PC-3 (cell line): ENCODE results near the gene ALPK3. TPM values are rescaled to one million over a fixed set of nuclear protein-coding genes. Genes with fewer than 3 reads are reported as not detected.

Source experiments
- ATAC-seq: fragments of 200-7000 bp; cut with Tn5 transposase; 2 replicates; pipeline ENCODE4 v1.9.1; 2020; ENCODE audit warnings: mild to moderate bottlenecking, moderate library complexity
- BruUV-seq: library from RNA; stranded (reverse); fragments of 400-500 nt; replicated peaks from 2 replicates; lab custom pipeline; 2021; lab: Mats Ljungman, UMichigan
- CTCF ChIA-PET: fragments of 300-600 bp; sonication (Branson Sonifier 250); formaldehyde crosslinking; loops from one replicate; lab custom pipeline; 2022; ENCODE audit warnings: antibody characterized with exemption; lab: Charles Lee
- POLR2A ChIA-PET: fragments of 300-600 bp; sonication (Branson Sonifier 250); formaldehyde crosslinking; loops from one replicate; lab custom pipeline; 2022; ENCODE audit warnings: antibody characterized with exemption; ENCODE audit not compliant: unreplicated experiment; lab: Charles Lee
- DNase-seq: peaks from one replicate; pipeline ENCODE4 v3.0.0-alpha.2; 2015
- H2AFZ ChIP-seq: fragments of 300-600 bp; sonication (generic); 2 replicates; pipeline ENCODE4 v1.6.0; 2016; ENCODE audit warnings: antibody characterized with exemption, low read length
- H3F3A ChIP-seq: fragments of 300-600 bp; sonication (generic); one replicate; pipeline ENCODE4 v1.6.0; 2017; ENCODE audit warnings: antibody characterized with exemption, low read length, control low read depth, mild to moderate bottlenecking; ENCODE audit not compliant: unreplicated experiment
- H3K27ac ChIP-seq: fragments of 300-600 bp; sonication (generic); 2 replicates; pipeline ENCODE4 v1.5.1; 2016; ENCODE audit warnings: mild to moderate bottlenecking, low read length
- H3K27me3 ChIP-seq: fragments of 300-600 bp; sonication (generic); 2 replicates; pipeline ENCODE4 v1.6.1; 2016; ENCODE audit warnings: low read length, mixed read lengths
- H3K36me3 ChIP-seq: fragments of 300-600 bp; sonication (generic); 2 replicates; pipeline ENCODE4 v1.6.1; 2016; ENCODE audit warnings: low read depth, mixed run types, low read length, mixed read lengths
- H3K4me1 ChIP-seq: fragments of 300-600 bp; sonication (generic); 2 replicates; pipeline ENCODE4 v1.5.1; 2016; ENCODE audit warnings: low read length; ENCODE audit not compliant: insufficient read depth
- H3K4me2 ChIP-seq: fragments of 300-600 bp; sonication (generic); 2 replicates; pipeline ENCODE4 v1.6.0; 2016; ENCODE audit warnings: low read length
- H3K4me3 ChIP-seq: fragments of 300-600 bp; sonication (generic); 2 replicates; pipeline ENCODE4 v1.5.1; 2016; ENCODE audit warnings: mild to moderate bottlenecking, low read length, mixed read lengths
- H3K79me2 ChIP-seq: fragments of 300-600 bp; sonication (generic); 2 replicates; pipeline ENCODE4 v1.6.1; 2017; ENCODE audit warnings: low read length, mixed read lengths
- H3K9ac ChIP-seq: fragments of 300-600 bp; sonication (generic); 2 replicates; pipeline ENCODE4 v1.6.0; 2016; ENCODE audit warnings: mild to moderate bottlenecking, low read length
- H3K9me2 ChIP-seq: fragments of 300-600 bp; sonication (generic); replicated peaks from 2 replicates; pipeline ENCODE4 v1.6.1; 2016; ENCODE audit warnings: mixed run types, low read length, mixed read lengths
- H3K9me3 ChIP-seq: fragments of 300-600 bp; sonication (generic); 2 replicates; pipeline ENCODE4 v1.6.1; 2016; ENCODE audit warnings: low read length, mixed read lengths
- H4K20me1 ChIP-seq: fragments of 300-600 bp; sonication (generic); 2 replicates; pipeline ENCODE4 v1.6.1; 2016; ENCODE audit warnings: low read length, mixed read lengths
- EZH2 ChIP-seq: fragments of 300-600 bp; sonication (generic); IDR thresholded peaks from one replicate; pipeline ENCODE4 v1.6.1; 2017; ENCODE audit warnings: antibody characterized with exemption, mild to moderate bottlenecking, low read length; ENCODE audit not compliant: unreplicated experiment
- EZH2phosphoT487 ChIP-seq: fragments of 300-600 bp; sonication (generic); IDR thresholded peaks from 2 replicates; pipeline ENCODE4 v1.6.1; 2018; ENCODE audit warnings: mild to moderate bottlenecking, antibody characterized with exemption, low read length, borderline replicate concordance
- intact Hi-C: fragments of 100-400 bp; cut with micrococcal nuclease; formaldehyde crosslinking; loops from 2 replicates; pipeline ENCODE4 v1.9.0; 2023
- total RNA-seq: library from RNA; depleted of rRNA; stranded (reverse); fragments of >200 nt; gene quantifications from 2 replicates; pipeline ENCODE4 v1.2.3, GENCODE V29; 2014
- TF ChIP-seq, protein P1 (sequence below): fragments of 300-600 bp; sonication (generic); conservative IDR thresholded peaks from 2 replicates; pipeline ENCODE4 v1.5.1; 2017; ENCODE audit warnings: antibody characterized with exemption, low read depth, mild to moderate bottlenecking, low read length

Gene ALPK3
- total RNA-seq, 1 experiment from 2014 or later, result 2.4 TPM

DNA sequence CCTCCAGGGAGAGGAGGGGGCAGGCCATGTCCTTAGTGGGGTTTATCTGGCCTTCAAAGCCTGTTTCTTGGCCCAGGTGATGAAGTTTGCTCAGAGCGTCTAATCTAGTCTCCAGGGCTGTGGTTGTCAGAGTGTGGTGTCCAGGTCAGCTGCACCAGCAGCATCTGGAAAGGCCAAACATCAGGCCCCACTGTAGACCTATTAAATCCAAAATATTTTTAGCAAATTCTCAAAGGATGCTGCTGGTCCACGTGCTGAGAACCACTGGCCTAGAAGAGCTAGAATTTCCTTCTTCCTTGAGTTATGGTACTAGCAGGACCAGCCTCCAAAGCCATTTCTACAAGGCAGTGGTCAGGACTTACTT is 96.2 kb downstream of the ALPK3 start:
- no TSS peak for BruUV-seq
- H3K4me1 ChIP-seq, result peaks cover 68% of the 10 kb centered on the region
- no peak overlapping the region for H3K4me3 ChIP-seq
- ATAC-seq (no peak), DNase-seq (no peak)
- intact Hi-C loops, result no loop called here
- CTCF ChIA-PET, result no interaction called here
- H3K9me2 ChIP-seq, result no peaks in the 10 kb centered on the region
- peaks cover 14% of the 10 kb centered on the region for H3F3A ChIP-seq
- no peaks in the 10 kb centered on the region for H4K20me1 ChIP-seq
- no peaks in the 10 kb centered on the region; the same call in 1 of the 2 replicates for H3K79me2 ChIP-seq
- no peak overlapping the region for H2AFZ ChIP-seq
- POLR2A ChIA-PET, result no interaction called here
- TF ChIP-seq EZH2phosphoT487, result no peak
- TF ChIP-seq, protein P1, sequence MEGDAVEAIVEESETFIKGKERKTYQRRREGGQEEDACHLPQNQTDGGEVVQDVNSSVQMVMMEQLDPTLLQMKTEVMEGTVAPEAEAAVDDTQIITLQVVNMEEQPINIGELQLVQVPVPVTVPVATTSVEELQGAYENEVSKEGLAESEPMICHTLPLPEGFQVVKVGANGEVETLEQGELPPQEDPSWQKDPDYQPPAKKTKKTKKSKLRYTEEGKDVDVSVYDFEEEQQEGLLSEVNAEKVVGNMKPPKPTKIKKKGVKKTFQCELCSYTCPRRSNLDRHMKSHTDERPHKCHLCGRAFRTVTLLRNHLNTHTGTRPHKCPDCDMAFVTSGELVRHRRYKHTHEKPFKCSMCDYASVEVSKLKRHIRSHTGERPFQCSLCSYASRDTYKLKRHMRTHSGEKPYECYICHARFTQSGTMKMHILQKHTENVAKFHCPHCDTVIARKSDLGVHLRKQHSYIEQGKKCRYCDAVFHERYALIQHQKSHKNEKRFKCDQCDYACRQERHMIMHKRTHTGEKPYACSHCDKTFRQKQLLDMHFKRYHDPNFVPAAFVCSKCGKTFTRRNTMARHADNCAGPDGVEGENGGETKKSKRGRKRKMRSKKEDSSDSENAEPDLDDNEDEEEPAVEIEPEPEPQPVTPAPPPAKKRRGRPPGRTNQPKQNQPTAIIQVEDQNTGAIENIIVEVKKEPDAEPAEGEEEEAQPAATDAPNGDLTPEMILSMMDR, result no peak
- no peak for TF ChIP-seq EZH2
- peak overlapping the region; percentile 98 for H3K27ac ChIP-seq
- no peaks in the 10 kb centered on the region for H3K27me3 ChIP-seq
- no peaks in the 10 kb centered on the region for H3K36me3 ChIP-seq
- H3K9ac ChIP-seq, result peak overlapping the region; percentile 81; the same call in 1 of the 2 replicates
- no peak overlapping the region for H3K4me2 ChIP-seq
- H3K9me3 ChIP-seq, result no peaks in the 10 kb centered on the region

DNA sequence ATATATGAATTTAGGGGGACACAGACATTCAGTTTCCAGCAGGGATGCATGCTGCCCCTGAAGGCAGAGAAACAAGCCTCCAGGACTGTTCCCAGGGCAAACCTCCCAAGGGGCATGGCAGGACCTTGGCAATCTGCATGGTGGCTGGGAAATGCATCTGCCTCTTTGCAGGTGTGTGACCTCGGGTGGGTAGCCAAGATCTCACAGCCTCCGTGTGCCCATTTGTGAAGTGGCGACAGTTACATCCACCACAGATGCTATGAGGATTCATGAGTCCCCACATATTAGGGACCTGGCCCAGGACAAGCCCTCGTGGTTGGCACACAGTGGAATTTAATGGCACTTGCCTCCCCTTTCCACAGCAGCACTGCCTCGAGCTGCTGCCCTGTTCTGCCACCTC is 97.2 kb downstream of the ALPK3 start:
- Histone ChIP-seq H3F3A (peaks cover 14% of the 10 kb centered on the region), H3K9ac (no peak overlapping the region), H3K4me1 (peaks cover 58% of the 10 kb centered on the region), H3K9me2 (no peaks in the 10 kb centered on the region), H3K27ac (peak overlapping the region; percentile 63), H3K9me3 (no peaks in the 10 kb centered on the region), H3K4me2 (peak overlapping the region; percentile 48), H4K20me1 (no peaks in the 10 kb centered on the region), H2AFZ (no peak overlapping the region), H3K27me3 (no peaks in the 10 kb centered on the region), H3K79me2 (no peaks in the 10 kb centered on the region; the same call in 1 of the 2 replicates), H3K36me3 (no peaks in the 10 kb centered on the region), H3K4me3 (no peak overlapping the region)
- intact Hi-C loops, result no loop called here
- no TSS peak for BruUV-seq
- TF ChIP-seq EZH2 (no peak), EZH2phosphoT487 (no peak)
- TF ChIP-seq, protein P1, result no peak
- no peak for ATAC-seq
- no peak for DNase-seq
- ChIA-PET POLR2A (no interaction called here), CTCF (no interaction called here)

DNA sequence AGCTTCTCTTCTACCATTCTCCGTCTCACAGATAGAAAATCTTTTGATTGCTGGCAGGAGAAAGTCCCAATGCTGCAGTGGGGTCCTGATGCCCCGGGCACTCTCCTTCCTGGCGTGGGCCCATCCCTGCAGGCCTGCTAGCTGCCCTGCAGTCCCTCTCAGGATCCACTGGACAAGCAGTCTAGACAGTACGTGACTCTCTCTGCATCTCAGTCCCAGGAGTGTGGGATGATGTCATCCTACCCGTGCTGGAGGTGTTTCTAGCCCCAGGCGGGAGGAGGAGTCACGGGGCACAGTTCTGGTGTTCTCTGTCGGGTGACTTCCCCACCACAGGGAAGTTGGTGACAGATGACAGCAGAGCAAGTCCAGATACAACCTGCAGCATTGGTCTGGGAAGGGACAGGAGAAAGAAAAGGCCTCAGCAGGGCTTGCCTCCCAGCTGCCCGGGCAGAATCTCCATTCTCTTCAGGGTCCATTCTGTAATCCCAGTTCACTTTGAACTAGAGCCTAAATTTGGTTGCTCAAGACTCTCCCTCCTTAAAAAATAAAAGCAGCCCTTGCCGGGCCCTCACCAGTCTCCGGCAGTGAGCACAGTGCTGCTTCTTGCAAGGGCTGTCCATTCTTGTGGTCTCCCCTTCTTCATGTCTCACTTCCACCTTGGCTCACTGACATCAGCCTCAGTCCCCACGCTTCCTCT is 97.9 kb downstream of the ALPK3 start:
- Histone ChIP-seq H4K20me1 (no peaks in the 10 kb centered on the region), H2AFZ (peak overlapping the region; percentile 47; the same call in 1 of the 2 replicates), H3K27me3 (no peaks in the 10 kb centered on the region), H3K9ac (no peak overlapping the region), H3K4me3 (no peak overlapping the region), H3K9me3 (no peaks in the 10 kb centered on the region), H3K4me2 (peak overlapping the region; percentile 48), H3K4me1 (peaks cover 51% of the 10 kb centered on the region), H3K9me2 (no peaks in the 10 kb centered on the region), H3K79me2 (no peaks in the 10 kb centered on the region; the same call in 1 of the 2 replicates), H3K36me3 (no peaks in the 10 kb centered on the region), H3K27ac (peak overlapping the region; percentile 63), H3F3A (peaks cover 14% of the 10 kb centered on the region)
- TF ChIP-seq EZH2, result no peak
- TF ChIP-seq EZH2phosphoT487, result no peak
- BruUV-seq, result no TSS peak
- ChIA-PET POLR2A (no interaction called here), CTCF (no interaction called here)
- DNase-seq (peak; percentile 91), ATAC-seq (peak; percentile 65)
- intact Hi-C loops, result no loop called here
